ENCODE measurements around the gene PPAN.

PPAN gene, protein sequence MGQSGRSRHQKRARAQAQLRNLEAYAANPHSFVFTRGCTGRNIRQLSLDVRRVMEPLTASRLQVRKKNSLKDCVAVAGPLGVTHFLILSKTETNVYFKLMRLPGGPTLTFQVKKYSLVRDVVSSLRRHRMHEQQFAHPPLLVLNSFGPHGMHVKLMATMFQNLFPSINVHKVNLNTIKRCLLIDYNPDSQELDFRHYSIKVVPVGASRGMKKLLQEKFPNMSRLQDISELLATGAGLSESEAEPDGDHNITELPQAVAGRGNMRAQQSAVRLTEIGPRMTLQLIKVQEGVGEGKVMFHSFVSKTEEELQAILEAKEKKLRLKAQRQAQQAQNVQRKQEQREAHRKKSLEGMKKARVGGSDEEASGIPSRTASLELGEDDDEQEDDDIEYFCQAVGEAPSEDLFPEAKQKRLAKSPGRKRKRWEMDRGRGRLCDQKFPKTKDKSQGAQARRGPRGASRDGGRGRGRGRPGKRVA

GRCh38 chr19:10106100-10106936, at the start of gene PPAN:
TSS of gene PPAN (plus strand) at chr19:10106362. CDS start at chr19:10106395, 33 bp downstream.
- peak; percentile 97 for DNase-seq

- no peak for DNase-seq
Observed at GRCh38 chr19:10061717-10062310, 44.3 kb upstream of the PPAN start.

DNA sequence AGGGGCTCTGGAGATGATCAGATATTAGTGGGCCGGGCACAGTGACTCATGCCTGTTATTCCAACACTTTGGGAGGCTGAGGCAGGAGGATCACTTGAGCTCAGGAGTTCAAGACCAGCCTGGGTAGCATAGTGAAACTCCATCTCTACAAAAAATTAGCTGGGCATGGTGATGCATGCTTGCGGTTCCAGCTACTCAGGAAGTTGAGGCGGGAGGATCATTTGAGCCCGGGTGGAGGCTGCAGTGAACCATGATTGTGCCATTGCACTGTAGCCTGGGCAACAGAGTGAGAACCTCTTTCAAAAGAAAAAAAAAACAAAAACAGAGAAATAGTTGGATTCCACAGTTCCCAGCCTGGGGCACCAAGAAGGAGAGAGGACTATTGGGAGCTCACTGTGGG, 38.0 kb upstream of the PPAN start:
- DNase-seq, result no peak

DNA sequence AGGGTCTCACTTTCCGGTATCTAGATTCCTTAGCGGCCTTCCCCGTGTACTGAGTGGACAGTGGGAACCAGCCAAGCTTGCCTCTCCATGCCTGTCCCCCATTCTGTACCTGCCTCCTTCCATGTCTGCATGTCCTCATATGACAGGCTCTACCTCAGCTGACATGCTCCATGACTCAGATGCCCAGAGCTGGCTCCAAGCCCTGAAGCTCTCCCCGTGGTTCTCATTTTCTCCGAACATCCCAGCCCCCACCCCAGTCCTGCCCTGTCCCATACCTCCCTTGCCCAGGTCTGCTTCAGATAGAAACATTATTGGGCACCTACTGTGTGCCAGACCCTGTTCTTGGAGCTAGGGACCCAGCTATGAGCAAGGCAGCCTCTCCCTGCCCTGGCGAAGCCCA, 37.1 kb upstream of the PPAN start:
- DNase-seq, result no peak

DNA sequence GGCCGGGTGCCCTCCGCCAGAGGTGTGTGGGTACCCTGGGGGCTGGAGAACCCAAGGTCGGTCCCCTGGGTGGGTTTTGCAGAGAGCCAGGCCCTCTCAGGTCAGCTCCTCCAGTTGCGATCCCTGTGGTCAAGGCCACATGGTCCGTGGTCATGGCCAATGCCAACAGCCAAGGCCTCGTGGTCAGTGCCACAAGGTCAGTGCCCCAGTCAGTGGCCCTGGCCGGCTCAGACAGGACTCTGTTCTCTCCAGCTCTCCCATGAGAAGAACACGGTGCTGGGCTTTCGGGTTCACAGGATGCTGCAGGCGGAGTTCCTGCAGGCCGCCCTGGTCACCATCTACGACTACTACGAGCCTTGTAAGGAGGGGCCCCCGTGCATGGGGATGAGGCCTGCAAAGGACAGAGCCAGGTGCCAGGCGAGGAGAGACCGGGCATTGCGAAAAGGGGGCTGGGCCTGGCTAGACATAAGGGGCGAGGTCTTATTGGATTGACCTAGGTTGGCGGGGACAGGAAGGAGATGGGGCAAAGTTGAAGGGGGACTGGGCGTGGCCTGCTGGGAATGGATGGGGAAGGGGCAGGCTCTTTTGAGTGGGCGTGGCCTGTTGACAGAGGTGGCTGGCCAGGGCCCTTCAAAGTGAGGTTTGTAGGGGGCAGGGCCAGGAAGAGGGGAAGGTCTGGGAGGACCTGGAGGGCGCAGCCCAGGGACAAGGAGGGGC, 35.3 kb upstream of the PPAN start:
- no peak for DNase-seq

GRCh38 chr19:10074153-10074552, 32.0 kb upstream of the PPAN start:
- no peak for DNase-seq

GRCh38 chr19:10076535-10076934, 29.6 kb upstream of the PPAN start:
- no peak for DNase-seq

DNA sequence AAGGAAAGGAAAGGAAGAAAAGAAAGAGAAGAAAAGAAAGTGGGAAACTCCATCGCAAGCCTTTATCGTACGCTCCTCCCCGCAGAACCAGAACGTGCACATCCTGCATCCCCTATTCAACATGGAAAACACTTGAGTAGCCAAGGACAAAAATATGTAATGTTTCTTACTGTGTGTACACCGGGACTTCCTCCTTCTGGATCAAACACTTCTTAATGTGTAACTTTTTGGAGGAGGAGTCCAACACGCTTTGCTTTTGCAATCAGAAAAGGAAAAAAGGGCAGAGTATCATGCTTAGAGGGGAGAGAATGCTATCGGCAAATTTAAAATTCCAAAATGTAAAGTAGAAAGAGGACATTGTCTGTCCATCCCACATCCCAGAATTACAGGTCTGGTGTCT, 27.8 kb upstream of the PPAN start:
- no peak for DNase-seq

GRCh38 chr19:10079031-10079453, 27.1 kb upstream of the PPAN start:
- DNase-seq, result no peak

DNA sequence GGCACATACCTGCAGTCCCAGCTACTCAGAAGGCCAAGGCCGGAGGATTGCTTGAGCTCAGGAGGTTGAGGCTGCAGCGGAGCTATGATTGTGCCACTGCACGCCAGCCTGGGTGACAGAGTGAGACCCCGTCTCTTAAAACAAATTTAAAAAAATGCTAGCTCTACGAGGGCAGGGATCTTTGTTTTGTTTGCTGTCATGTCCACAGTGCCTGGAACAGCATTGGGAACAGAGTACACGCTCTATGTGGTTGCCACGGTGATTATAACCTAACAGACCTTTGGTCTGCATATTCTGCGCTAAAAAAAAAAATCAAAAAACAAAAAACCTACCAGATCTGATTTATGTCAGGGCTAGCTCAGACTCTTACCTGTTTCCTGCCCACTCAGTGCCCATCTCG, 22.3 kb upstream of the PPAN start:
- no peak for DNase-seq

- DNase-seq, result no peak
Observed at GRCh38 chr19:10084803-10085202, 21.4 kb upstream of the PPAN start.

DNA sequence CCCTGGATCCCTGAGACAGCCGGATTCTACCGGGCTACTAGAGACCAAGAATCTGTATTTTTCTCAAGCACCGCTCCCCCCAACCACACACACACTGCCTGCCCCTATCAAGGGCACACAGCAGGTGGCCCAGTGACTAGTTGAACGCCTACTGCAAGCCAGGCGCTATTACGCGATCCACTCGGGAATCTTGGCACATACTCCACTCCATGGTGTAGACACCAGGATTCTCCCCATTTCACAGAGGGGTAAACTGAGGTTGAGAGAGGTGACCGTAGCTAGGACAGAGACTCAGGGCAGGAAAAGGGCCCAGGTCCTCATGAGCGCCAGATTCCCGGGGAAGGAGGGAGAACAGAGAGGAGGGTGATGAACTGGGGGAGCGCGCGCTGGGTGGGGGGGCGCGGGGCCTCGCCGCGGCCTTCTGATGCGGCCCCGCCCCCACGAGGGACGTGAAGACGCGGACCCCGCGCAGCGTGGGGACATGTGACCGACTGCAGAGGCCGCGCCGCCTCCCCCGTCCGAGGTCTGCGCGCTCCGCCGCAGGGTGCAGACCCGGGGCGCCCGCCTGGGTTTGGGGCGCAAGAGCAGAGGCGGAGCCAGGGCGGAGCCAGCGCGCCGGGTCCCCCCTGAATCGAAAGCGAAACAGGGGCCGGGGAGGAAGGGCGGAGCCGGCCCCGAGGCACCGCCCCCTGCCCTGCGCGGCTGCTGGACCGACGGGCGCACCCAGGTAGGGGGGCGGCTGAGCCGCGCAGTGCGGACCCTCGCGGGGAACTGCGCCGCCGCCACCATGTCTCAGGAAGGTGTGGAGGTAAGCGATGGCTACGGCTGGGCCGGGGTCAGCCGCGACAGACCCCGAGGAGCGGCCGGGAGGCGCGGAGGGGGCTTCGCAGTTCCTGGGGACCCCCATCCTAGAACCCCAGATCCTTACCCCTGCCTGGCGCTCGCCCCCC, 20.2 kb upstream of the PPAN start, which contains the start of gene SHFL:
SHFL (plus strand) TSS at position 677 of the 950 bp plus-strand sequence; CDS start at position 788, 111 bp downstream.
- DNase-seq, result peak; percentile 45

GRCh38 chr19:10086591-10087192, 19.5 kb upstream of the PPAN start:
- no peak for DNase-seq

DNA sequence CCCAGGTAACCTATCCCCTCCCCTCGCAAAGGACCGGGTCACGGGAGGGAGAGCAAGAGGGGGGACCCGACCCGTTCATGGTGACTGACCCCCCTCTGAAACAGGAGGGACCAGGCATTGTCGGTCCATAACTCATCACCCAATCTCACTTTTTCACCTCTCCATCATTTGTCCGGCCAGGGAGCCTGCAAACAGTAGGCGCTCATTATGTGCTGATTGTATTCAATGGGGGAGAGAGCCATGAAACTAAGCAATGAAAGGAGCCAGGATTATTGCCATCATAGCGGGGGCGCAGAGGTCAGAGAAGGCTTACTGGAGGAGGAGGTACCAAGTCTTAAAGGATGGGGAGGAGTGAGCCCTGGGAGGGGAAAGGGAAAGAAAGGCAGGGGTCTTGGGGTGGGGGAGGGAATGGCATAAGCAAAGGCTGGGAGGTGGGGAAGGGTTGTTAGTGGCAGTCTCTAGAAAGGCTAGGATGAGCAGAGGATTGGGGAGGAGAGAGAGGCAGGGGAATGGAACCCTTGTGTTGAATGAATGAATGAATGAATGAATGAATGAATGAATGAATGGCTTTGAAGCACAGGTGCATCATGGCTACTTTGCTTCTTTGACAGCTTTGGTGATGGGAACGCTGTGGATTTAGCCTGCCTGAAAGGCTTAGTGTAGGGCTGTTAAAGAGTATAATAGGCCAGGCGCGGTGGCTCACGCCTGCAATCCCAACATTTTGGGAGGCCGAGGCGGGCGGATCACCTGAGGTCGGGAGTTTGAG, 18.7 kb upstream of the PPAN start:
- DNase-seq, result no peak

DNA sequence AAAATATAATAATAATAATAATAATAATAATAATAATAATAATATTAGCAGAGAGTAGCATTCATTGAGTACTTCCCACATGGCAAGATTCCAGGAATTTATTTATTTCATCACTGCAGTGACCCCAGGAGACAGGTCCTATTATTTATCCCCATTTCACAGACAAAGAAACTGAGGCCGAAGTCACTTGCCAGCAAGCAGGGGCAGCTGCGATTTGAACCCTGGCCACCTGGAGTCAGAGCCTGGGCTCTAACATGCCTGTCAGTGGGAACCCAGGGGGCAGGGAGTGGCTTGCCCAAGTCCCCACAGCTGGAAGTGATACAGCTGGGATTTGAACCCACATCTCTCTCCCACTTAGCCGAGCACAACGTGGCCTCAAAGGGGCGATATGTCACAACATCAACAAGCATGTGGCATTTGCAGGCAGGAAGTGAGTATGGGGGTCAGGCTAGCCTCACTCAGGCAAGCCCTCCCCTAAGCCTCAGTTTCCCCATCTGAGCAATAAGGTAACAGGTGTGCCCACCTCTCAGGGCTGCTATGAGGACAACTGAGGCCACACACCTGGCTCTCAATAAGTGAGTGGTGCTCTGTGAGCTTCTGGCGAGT, 17.1 kb upstream of the PPAN start:
- DNase-seq, result no peak

DNA sequence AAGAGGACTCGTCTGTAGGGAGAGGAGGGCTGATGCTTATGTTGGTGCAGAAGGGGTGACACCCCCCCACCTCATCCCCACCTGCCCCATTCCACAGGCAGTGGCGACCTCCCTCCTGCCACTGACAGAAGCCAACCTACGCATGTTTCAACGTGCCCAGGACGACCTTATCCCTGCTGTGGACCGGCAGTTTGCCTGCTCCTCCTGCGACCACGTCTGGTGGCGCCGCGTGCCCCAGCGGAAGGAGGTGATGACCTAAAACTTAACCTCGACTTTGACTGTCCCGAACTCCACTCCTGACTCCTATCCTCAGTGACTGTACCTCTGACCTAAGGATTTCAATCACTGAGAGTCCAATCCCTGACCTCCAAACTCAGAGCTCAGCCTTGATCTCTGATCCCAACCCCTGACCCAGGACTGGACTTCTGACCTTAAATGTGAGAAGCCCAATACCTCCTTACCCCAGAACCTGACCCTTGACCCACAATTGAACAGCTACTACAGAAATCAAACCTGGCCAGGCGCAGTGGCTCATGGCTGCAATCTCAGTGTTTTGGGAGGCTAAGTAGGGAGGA, 16.3 kb upstream of the PPAN start:
- DNase-seq, result no peak

DNA sequence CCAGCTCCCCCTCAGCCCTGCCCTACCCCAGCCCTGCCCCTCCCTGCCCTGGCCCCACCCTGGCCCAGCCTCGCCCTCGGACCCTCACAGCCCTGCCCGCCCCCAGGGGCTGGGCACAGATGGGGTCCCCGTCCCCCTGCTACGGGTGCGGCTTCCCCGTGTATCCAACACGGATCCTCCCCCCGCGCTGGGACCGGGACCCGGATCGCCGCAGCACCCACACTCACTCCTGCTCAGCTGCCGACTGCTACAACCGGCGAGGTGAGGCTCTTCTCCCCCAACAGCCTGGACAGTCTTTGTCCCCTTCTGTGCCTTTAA, 14.8 kb upstream of the PPAN start:
- no peak for DNase-seq

DNA sequence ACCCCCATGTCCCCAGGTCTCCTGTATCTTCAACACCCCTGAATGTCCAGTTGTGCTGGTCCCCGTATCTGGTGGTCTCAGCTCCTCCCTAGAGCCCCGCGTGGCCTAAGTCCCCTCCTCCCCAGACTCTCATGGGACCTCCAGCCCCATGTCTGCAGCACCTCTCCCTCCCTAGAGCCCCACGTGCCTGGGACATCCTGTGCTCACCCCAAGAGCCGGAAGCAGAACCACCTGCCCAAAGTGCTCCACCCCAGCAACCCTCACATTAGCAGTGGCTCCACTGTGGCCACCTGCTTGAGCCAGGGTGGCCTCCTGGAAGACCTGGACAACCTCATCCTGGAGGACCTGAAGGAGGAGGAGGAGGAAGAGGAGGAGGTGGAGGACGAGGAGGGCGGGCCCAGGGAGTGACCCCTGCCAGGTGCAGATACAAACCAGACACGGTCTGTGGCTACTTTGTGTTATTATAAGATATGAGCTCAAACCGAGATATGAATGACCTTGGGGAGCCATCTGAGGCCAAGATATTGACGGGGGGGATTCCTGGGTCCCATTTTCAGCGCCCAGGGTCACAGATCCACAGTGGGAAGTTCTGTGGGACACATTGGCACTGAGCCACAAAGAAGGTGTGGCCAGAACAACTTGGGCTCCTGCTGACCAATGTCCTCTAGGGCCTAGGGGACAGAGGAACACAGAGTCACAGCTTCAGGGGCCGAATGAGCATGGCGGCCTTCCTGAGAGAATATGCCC, 14.1 kb upstream of the PPAN start:
- no peak for DNase-seq

Measured in midbrain (tissue), 1 donor.